Measurements from ENCODE around the gene ENTPD8. TPM values are rescaled to one million over a fixed set of nuclear protein-coding genes. Genes with fewer than 3 reads are reported as not detected.

The ENTPD8 gene
- total RNA-seq, 2 experiments from 2014 or later = not detected

DNA sequence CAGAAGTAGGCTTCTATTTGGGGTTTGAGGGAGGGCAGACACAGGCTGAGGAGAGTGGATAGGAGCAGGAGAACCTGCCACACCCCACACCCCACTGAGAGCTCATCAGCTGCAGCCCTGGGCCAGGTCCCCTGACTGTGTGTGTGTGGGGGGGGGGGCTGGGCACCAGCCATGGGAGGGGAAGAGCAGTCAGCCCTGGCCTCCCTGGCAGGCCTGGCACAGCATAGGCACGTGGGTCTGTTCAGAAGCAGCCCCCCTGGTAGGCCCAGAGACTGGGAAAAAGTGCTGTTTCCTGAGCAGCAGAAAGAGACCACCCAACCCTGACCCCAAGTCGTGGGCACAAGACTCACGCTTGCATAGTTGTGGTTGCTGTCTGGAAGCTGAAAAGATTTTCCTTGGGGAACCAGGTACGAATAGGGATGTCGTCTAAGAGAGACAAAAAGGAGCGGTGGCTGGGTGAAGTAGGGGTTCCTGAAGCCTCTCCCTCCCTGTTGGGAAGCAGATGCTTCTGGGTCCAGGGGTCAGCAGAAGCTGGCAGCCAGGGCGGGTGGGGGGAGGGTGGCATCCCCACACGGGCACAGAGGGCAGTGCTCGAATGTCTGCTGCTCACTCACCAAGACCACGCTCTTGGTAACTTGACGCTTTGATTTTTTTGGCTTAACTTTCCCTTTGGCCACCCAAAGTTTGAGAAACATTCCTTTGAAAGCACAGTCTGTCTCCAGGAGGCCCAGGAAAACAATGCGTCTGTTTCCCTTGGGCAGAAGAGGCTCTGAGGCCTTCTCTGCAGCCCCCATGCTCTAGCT is 15.1 kb upstream of the ENTPD8 start:
- Histone ChIP-seq H3K36me3 (ENCODE audit: insufficient read depth, low read length) (peaks cover 17% of the 10 kb centered on the region), H3K4me3 (ENCODE audit: low read length) (no peak overlapping the region), H3K27me3 (ENCODE audit: control insufficient read depth in 1 of 2, insufficient read depth in 2 of 2, low read length in 2 of 2) (no peaks in the 10 kb centered on the region), H3K9me3 (ENCODE audit: control insufficient read depth in 1 of 2, insufficient read depth in 1 of 2, low read length in 2 of 2) (peaks cover 0 to 6% of the 10 kb centered on the region in 2 experiments), H3K27ac (ENCODE audit: low read depth in 1 of 2, low read length in 2 of 2) (no peak overlapping the region), H3K4me1 (ENCODE audit: insufficient read depth, low read length) (peaks cover 91% of the 10 kb centered on the region)
- POLR2A ChIA-PET = no interaction called here
- intact Hi-C loops (cut with DNase I, micrococcal nuclease) = loop anchor here in 1 of 2 experiments (5.0 to 10.0 kb wide), 2 partner anchors 151 to 661 kb away; partner anchors contain the start of genes ARRDC1, CCDC183 and TMEM141
- CTCF ChIA-PET = no interaction called here
- DNase-seq (peak in 1 of 14 experiments; percentile 33), ATAC-seq (ENCODE audit: poor library complexity) (no peak)
- no peaks in the 10 kb centered on the region for H3K27me3 Mint-ChIP-seq
- no peaks in the 10 kb centered on the region for H3K9me3 Mint-ChIP-seq
- H3K4me1 Mint-ChIP-seq (ENCODE audit: low read depth) = peaks cover 46% of the 10 kb centered on the region
- H3K4me3 Mint-ChIP-seq = peak overlapping the region; percentile 75
- peak overlapping the region; percentile 65 for H3K27ac Mint-ChIP-seq
- TF ChIP-seq, protein P1, sequence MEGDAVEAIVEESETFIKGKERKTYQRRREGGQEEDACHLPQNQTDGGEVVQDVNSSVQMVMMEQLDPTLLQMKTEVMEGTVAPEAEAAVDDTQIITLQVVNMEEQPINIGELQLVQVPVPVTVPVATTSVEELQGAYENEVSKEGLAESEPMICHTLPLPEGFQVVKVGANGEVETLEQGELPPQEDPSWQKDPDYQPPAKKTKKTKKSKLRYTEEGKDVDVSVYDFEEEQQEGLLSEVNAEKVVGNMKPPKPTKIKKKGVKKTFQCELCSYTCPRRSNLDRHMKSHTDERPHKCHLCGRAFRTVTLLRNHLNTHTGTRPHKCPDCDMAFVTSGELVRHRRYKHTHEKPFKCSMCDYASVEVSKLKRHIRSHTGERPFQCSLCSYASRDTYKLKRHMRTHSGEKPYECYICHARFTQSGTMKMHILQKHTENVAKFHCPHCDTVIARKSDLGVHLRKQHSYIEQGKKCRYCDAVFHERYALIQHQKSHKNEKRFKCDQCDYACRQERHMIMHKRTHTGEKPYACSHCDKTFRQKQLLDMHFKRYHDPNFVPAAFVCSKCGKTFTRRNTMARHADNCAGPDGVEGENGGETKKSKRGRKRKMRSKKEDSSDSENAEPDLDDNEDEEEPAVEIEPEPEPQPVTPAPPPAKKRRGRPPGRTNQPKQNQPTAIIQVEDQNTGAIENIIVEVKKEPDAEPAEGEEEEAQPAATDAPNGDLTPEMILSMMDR (IDR thresholded peaks at IDR 0.05) = no peak
- peaks cover 20% of the 10 kb centered on the region for H3K36me3 Mint-ChIP-seq (ENCODE audit: low read depth)

DNA sequence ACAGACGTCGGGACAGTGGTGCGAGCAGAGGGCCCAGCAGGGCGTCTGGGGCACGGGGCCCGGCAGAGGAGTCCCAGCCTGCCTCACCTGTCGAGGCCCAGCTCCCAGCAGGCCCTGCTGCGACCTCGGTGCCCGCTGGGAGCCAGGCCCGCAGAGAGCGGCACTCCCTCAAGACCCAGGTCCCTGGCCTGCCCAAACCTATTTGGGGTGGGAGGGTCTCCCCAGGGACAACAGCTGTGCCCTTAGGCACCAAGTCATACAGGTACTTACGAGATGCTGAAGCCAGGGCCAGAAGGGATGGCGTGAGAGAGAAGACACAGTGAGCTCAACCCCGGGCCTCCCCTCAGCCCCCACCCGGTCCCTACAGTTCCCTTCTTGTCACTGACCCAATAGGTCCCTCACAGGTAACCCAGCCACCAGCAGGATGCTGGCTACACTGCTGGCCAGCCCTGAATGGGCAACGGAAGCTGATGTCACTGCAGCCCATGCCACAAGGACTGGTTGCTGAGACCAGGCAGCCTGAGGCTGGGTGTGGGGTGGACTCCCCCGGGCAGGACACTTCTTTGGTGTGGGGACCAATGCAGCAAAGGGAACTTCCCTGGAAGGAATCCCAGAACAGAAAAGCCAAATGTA is 14.3 kb upstream of the ENTPD8 start:
- H3K4me3 Mint-ChIP-seq = peak overlapping the region; percentile 75
- Histone ChIP-seq H3K36me3 (ENCODE audit: insufficient read depth, low read length) (peaks cover 17% of the 10 kb centered on the region), H3K27ac (ENCODE audit: low read depth in 1 of 2, low read length in 2 of 2) (no peak overlapping the region), H3K4me1 (ENCODE audit: insufficient read depth, low read length) (peaks cover 89% of the 10 kb centered on the region), H3K9me3 (ENCODE audit: control insufficient read depth in 1 of 2, insufficient read depth in 1 of 2, low read length in 2 of 2) (peaks cover 0 to 6% of the 10 kb centered on the region in 2 experiments), H3K27me3 (ENCODE audit: control insufficient read depth in 1 of 2, insufficient read depth in 2 of 2, low read length in 2 of 2) (no peaks in the 10 kb centered on the region), H3K4me3 (ENCODE audit: low read length) (no peak overlapping the region)
- DNase-seq (peak in 1 of 14 experiments; percentile 52), ATAC-seq (ENCODE audit: poor library complexity) (no peak)
- POLR2A ChIA-PET = no interaction called here
- no peaks in the 10 kb centered on the region for H3K9me3 Mint-ChIP-seq
- TF ChIP-seq, protein P1 (IDR thresholded peaks at IDR 0.05) = no peak
- intact Hi-C loops (cut with DNase I, micrococcal nuclease) = loop anchor here in 1 of 2 experiments (2.0 to 10.0 kb wide), 3 partner anchors 95 to 661 kb away; partner anchors contain the start of genes ARRDC1, CCDC183, MRPL41 and PNPLA7
- peaks cover 40% of the 10 kb centered on the region for H3K4me1 Mint-ChIP-seq (ENCODE audit: low read depth)
- H3K27ac Mint-ChIP-seq = peak overlapping the region; percentile 65
- peaks cover 20% of the 10 kb centered on the region for H3K36me3 Mint-ChIP-seq (ENCODE audit: low read depth)
- CTCF ChIA-PET = no interaction called here
- H3K27me3 Mint-ChIP-seq = no peaks in the 10 kb centered on the region

DNA sequence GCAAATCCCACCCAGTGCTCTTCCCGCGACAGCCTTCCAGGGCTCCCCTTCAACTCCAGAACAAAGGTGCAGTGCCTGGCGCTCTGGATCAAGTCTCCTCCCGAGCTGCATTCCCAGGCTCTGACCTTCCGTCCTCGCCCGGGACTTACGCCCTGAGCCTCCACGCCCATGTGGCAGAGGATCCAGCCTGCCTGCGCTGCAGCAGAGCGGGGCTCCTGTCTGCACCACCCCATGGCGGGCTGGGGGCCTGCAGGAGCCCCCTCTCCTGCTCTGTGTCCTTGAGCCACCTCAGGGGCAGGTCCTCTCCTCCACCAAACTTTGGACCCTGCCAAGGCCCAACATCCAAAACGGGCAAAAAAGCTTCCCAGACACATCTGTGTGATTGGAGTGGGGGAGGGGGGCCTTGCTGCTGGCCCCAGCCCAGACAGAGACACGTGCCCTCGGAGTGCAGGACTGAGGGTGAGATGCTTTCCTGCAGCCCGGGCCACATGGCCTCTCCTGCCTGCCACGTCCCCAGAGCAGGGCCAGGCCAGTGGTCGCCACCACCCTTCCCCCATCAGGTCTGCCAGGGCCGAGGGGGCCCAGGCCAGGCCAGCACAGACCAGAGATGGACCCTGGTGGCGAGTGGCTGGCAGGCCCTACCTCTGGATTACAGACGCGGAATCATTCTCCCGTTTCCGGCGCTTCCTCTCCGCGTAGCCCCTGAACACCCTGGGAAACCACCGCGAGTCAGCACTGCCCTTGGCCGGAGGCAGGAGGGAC is 13.6 kb upstream of the ENTPD8 start:
- peaks cover 20% of the 10 kb centered on the region for H3K36me3 Mint-ChIP-seq (ENCODE audit: low read depth)
- Histone ChIP-seq H3K4me1 (ENCODE audit: insufficient read depth, low read length) (peaks cover 89% of the 10 kb centered on the region), H3K9me3 (ENCODE audit: control insufficient read depth in 1 of 2, insufficient read depth in 1 of 2, low read length in 2 of 2) (peaks cover 0 to 10% of the 10 kb centered on the region in 2 experiments), H3K27me3 (ENCODE audit: control insufficient read depth in 1 of 2, insufficient read depth in 2 of 2, low read length in 2 of 2) (no peaks in the 10 kb centered on the region), H3K27ac (ENCODE audit: low read depth in 1 of 2, low read length in 2 of 2) (no peak overlapping the region), H3K36me3 (ENCODE audit: insufficient read depth, low read length) (peaks cover 17% of the 10 kb centered on the region), H3K4me3 (ENCODE audit: low read length) (peak overlapping the region; percentile 59)
- intact Hi-C loops (cut with DNase I, micrococcal nuclease) = loop anchor here in 1 of 2 experiments (2.0 to 10.0 kb wide), 3 partner anchors 96 to 660 kb away; partner anchors contain the start of genes ARRDC1, CCDC183, MRPL41 and PNPLA7
- peaks cover 40% of the 10 kb centered on the region for H3K4me1 Mint-ChIP-seq (ENCODE audit: low read depth)
- peak overlapping the region; percentile 47 for H3K27ac Mint-ChIP-seq
- POLR2A ChIA-PET = no interaction called here
- H3K4me3 Mint-ChIP-seq = peak overlapping the region; percentile 76
- no peak for ATAC-seq (ENCODE audit: poor library complexity)
- H3K27me3 Mint-ChIP-seq = no peaks in the 10 kb centered on the region
- TF ChIP-seq, protein P1 (IDR thresholded peaks at IDR 0.05) = no peak
- CTCF ChIA-PET = interaction anchor here (1.9 kb wide), 1 partner anchor 31 kb away, joined by 4 read pairs; the partner anchor contains the start of genes EXD3 and NOXA1
- peak in 2 of 14 experiments; percentile 8 to 54 for DNase-seq
- no peaks in the 10 kb centered on the region for H3K9me3 Mint-ChIP-seq

Data from CD4-positive, alpha-beta T cell (primary cell).